ENCODE data around the gene SLC25A24.
"Not testable (repeated sequence)": the region's sequence is repeated elsewhere in the genome, so short reads cannot be mapped to it uniquely, and the experiment has no call there.

SLC25A24 gene

DNA sequence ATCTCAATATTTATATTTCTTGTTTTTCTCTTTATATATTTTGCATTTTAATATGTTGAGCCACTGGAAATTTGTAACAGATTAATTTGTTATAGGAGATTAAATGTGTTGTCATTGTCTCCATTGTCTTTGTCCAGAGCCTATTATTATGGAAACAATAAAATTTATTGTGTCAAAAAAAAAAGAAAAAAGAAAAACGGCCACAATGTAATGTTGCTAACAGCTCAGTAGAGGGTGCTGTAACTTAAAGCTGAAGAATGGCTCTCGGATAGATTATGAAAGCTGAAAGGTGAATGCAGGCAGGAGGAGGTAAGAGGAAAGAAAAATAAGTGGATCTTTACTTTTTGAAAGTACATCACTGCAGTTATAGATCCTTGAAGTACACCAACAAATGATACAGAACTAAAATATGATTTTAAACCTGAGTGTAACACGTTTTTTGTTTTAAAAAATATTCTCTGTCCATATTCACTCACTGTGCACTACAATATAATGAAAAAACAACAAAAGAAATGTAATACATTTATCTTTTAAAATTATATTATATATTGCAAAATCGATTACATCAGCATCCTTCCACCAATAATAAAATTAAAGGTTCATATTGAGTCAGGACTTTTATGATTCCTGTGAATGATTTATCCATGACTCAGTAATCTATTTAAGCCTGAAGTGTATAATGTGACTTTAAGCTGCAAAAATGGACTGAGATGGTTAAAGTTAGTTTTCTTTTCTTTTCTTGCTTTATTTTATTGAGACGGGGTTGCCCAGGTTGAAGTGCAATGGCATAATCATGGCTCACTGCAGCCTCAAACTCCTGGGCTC is 14.7 kb upstream of the SLC25A24 start:
- H3K4me2 ChIP-seq (ENCODE audit: low read depth, low read length, poor library complexity, severe bottlenecking); H3K27me3 ChIP-seq (ENCODE audit: insufficient read depth, low read length, poor library complexity, severe bottlenecking); H3K36me3 ChIP-seq (ENCODE audit: insufficient read depth, low read length); H3K9me2 ChIP-seq (replicated peaks; ENCODE audit: low read depth, low read length); H3F3A ChIP-seq (ENCODE audit: low read depth); H3K9ac ChIP-seq (ENCODE audit: low read depth, low read length, poor library complexity, severe bottlenecking); H3K79me2 ChIP-seq (ENCODE audit: insufficient read depth, low read length); H2AFZ ChIP-seq (ENCODE audit: low read length); H4K20me1 ChIP-seq (ENCODE audit: insufficient read depth, low read length, poor library complexity, severe bottlenecking); H3K4me3 ChIP-seq (ENCODE audit: low read length, poor library complexity, severe bottlenecking); H3K9me3 ChIP-seq (ENCODE audit: insufficient read depth, low read depth, low read length): not testable (repeated sequence)
- peaks cover 12% of the 10 kb centered on the region for H3K4me1 ChIP-seq (ENCODE audit: insufficient read depth, low read length, poor library complexity, severe bottlenecking)
- TF ChIP-seq, protein P1, sequence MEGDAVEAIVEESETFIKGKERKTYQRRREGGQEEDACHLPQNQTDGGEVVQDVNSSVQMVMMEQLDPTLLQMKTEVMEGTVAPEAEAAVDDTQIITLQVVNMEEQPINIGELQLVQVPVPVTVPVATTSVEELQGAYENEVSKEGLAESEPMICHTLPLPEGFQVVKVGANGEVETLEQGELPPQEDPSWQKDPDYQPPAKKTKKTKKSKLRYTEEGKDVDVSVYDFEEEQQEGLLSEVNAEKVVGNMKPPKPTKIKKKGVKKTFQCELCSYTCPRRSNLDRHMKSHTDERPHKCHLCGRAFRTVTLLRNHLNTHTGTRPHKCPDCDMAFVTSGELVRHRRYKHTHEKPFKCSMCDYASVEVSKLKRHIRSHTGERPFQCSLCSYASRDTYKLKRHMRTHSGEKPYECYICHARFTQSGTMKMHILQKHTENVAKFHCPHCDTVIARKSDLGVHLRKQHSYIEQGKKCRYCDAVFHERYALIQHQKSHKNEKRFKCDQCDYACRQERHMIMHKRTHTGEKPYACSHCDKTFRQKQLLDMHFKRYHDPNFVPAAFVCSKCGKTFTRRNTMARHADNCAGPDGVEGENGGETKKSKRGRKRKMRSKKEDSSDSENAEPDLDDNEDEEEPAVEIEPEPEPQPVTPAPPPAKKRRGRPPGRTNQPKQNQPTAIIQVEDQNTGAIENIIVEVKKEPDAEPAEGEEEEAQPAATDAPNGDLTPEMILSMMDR (conservative IDR thresholded peaks at IDR 0.05; ENCODE audit: low read length) = peak; percentile 59

DNA sequence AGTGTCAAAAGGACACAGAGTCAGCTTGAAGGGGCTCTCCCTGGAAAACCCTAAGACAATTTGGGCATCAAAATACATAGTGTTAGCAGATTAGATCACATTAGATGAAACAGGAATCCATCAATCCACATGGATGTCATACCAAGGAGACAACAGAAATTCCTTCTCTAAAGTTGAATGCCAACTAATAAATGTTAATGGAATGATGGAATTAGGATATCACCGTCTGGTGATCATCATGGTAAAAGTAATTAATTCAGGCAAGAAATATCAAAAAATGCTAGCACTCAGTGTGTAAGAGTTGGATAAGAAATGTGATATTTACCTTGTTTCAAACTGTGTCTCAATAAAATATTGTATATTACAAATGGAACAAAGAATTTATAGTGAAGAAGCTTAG is 10.9 kb upstream of the SLC25A24 start:
- H3K4me2 ChIP-seq (ENCODE audit: low read depth, low read length, poor library complexity, severe bottlenecking) = no peak overlapping the region
- TF ChIP-seq, protein P1 (conservative IDR thresholded peaks at IDR 0.05; ENCODE audit: low read length) = no peak
- no peak for TF ChIP-seq EZH2phosphoT487 (IDR thresholded peaks at IDR 0.05; ENCODE audit: borderline replicate concordance)
- no peaks in the 10 kb centered on the region for H3K9me2 ChIP-seq (replicated peaks; ENCODE audit: low read depth, low read length)
- no peaks in the 10 kb centered on the region for H3F3A ChIP-seq (ENCODE audit: low read depth)
- H2AFZ ChIP-seq (ENCODE audit: low read length) = no peak overlapping the region; the same call in 1 of the 2 replicates
- H3K9me3 ChIP-seq (ENCODE audit: insufficient read depth, low read depth, low read length) = no peaks in the 10 kb centered on the region
- H3K27me3 ChIP-seq (ENCODE audit: insufficient read depth, low read length, poor library complexity, severe bottlenecking) = no peaks in the 10 kb centered on the region
- H3K36me3 ChIP-seq (ENCODE audit: insufficient read depth, low read length) = no peaks in the 10 kb centered on the region
- H3K79me2 ChIP-seq (ENCODE audit: insufficient read depth, low read length) = no peaks in the 10 kb centered on the region
- H4K20me1 ChIP-seq (ENCODE audit: insufficient read depth, low read length, poor library complexity, severe bottlenecking) = no peaks in the 10 kb centered on the region
- no peak overlapping the region for H3K4me3 ChIP-seq (ENCODE audit: low read length, poor library complexity, severe bottlenecking)
- H3K9ac ChIP-seq (ENCODE audit: low read depth, low read length, poor library complexity, severe bottlenecking) = no peak overlapping the region
- H3K4me1 ChIP-seq (ENCODE audit: insufficient read depth, low read length, poor library complexity, severe bottlenecking) = peaks cover 12% of the 10 kb centered on the region

DNA sequence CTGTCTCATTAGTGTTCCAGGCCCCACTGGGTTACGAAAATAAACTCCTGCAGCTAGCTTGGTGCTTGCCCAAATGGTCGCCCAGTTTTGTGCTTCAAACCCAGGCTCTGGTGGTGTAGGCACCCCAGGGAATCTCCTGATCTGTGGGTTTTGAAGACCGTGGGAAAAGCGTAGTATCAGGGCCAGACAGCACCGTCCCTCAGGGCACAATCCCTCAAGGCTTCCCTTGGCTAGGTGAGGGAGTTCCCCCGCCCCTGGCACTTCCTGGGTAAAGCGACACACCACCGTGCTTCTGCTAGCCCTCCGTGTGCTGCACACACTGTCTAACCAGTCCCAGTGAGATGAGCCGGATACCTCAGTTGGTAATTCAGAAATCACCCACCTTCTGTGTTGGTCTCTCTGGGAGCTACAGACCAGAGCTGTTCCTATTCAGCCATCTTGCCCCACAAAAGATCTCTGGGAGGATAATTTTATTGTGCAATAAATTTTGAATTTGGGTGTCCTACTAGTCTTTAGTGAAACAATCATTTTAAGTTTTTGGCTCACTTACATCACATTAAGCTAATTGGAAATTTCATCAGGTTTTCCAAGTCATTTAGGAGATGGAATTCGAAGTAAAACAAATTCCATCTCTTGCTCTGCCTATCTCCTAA is 9.4 kb upstream of the SLC25A24 start:
- H3K36me3 ChIP-seq (ENCODE audit: insufficient read depth, low read length) = no peaks in the 10 kb centered on the region
- H2AFZ ChIP-seq (ENCODE audit: low read length) = peak overlapping the region; percentile 26; the same call in 1 of the 2 replicates
- H3K4me2 ChIP-seq (ENCODE audit: low read depth, low read length, poor library complexity, severe bottlenecking) = no peak overlapping the region
- no peaks in the 10 kb centered on the region for H3F3A ChIP-seq (ENCODE audit: low read depth)
- no peak overlapping the region for H3K9ac ChIP-seq (ENCODE audit: low read depth, low read length, poor library complexity, severe bottlenecking)
- H3K27me3 ChIP-seq (ENCODE audit: insufficient read depth, low read length, poor library complexity, severe bottlenecking) = no peaks in the 10 kb centered on the region
- no peaks in the 10 kb centered on the region for H3K9me3 ChIP-seq (ENCODE audit: insufficient read depth, low read depth, low read length)
- no peaks in the 10 kb centered on the region for H3K9me2 ChIP-seq (replicated peaks; ENCODE audit: low read depth, low read length)
- no peak overlapping the region for H3K4me3 ChIP-seq (ENCODE audit: low read length, poor library complexity, severe bottlenecking)
- TF ChIP-seq, protein P1 (conservative IDR thresholded peaks at IDR 0.05; ENCODE audit: low read length) = no peak
- TF ChIP-seq EZH2phosphoT487 (IDR thresholded peaks at IDR 0.05; ENCODE audit: borderline replicate concordance) = no peak
- H3K79me2 ChIP-seq (ENCODE audit: insufficient read depth, low read length) = no peaks in the 10 kb centered on the region
- H3K4me1 ChIP-seq (ENCODE audit: insufficient read depth, low read length, poor library complexity, severe bottlenecking) = peaks cover 12% of the 10 kb centered on the region
- H4K20me1 ChIP-seq (ENCODE audit: insufficient read depth, low read length, poor library complexity, severe bottlenecking) = no peaks in the 10 kb centered on the region
